ENCODE results near the gene ZDHHC14. TPM values are rescaled to one million over a fixed set of nuclear protein-coding genes. Genes with fewer than 3 reads are reported as not detected.

Gene ZDHHC14
- polyA plus RNA-seq, 1 donor (not counting 4 experiments of a cell fraction or from before 2014, with no cell fraction given), result 6.4 TPM

DNA sequence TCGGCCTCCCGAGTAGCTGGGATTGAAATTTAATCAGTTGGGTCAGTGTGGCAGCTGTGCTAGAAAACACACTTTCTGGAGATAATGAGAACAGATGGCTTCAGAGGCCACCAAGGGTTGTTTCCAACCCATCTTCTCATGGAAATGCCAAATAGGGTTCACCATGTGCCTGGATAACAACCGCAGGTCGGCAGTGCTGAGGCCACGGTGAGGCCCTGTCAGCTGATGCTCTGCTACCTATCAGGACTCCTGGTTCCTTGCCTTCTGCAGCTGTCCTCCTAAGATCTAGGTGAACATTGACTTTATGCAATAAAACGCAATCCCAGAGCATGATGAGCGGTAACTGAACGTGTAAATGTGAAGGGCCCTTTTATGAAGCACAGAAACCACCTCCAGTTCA is 302.7 kb downstream of the ZDHHC14 start:
- dilution Hi-C loops (cut with MboI; ENCODE audit: extremely low pct_ligation_motif_present, low sequenced_read_pairs), result no loop called here
- Histone ChIP-seq H4K20me1 (ENCODE audit: control insufficient read depth, extremely low read depth, insufficient read depth, low read length) (no peaks in the 10 kb centered on the region), H3K9me1 (ENCODE audit: control insufficient read depth, extremely low read depth, insufficient read depth, low read length) (no peaks in the 10 kb centered on the region), H3K27ac (ENCODE audit: control insufficient read depth, insufficient read depth, low read length) (no peak overlapping the region), H3K4me3 (ENCODE audit: control insufficient read depth in 2 of 3, extremely low read depth in 1 of 3, insufficient read depth in 2 of 3, low read depth in 1 of 3, low read length in 3 of 3) (no peak overlapping the region), H3K9me3 (ENCODE audit: control insufficient read depth, low read depth, low read length) (no peaks in the 10 kb centered on the region), H2AFZ (ENCODE audit: control insufficient read depth, low read length) (no peak overlapping the region), H3K27me3 (ENCODE audit: control insufficient read depth, extremely low read depth, insufficient read depth, low read length) (peaks cover 12% of the 10 kb centered on the region), H3K9ac (ENCODE audit: control insufficient read depth, extremely low read depth, insufficient read depth, low read length) (no peak overlapping the region), H3K4me2 (ENCODE audit: control insufficient read depth, extremely low read depth, insufficient read depth, low read depth, low read length) (no peak overlapping the region), H3K4me1 (ENCODE audit: control insufficient read depth, extremely low read depth, insufficient read depth, low read length) (no peaks in the 10 kb centered on the region), H3K36me3 (ENCODE audit: control insufficient read depth in 2 of 2, extremely low read depth in 1 of 2, insufficient read depth in 2 of 2, low read length in 2 of 2) (no peaks in the 10 kb centered on the region), H3K79me2 (ENCODE audit: control insufficient read depth, insufficient read depth, low read length) (no peaks in the 10 kb centered on the region)
- DNase-seq (ENCODE audit: low read depth, low spot score) (no peak), FAIRE-seq (no peak)
- TF ChIP-seq EZH2 (IDR thresholded peaks at IDR 0.05; ENCODE audit: low read length), result no peak
- TF ChIP-seq, protein P1, sequence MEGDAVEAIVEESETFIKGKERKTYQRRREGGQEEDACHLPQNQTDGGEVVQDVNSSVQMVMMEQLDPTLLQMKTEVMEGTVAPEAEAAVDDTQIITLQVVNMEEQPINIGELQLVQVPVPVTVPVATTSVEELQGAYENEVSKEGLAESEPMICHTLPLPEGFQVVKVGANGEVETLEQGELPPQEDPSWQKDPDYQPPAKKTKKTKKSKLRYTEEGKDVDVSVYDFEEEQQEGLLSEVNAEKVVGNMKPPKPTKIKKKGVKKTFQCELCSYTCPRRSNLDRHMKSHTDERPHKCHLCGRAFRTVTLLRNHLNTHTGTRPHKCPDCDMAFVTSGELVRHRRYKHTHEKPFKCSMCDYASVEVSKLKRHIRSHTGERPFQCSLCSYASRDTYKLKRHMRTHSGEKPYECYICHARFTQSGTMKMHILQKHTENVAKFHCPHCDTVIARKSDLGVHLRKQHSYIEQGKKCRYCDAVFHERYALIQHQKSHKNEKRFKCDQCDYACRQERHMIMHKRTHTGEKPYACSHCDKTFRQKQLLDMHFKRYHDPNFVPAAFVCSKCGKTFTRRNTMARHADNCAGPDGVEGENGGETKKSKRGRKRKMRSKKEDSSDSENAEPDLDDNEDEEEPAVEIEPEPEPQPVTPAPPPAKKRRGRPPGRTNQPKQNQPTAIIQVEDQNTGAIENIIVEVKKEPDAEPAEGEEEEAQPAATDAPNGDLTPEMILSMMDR (optimal IDR thresholded peaks at IDR 0.05 in 1 of 3, IDR thresholded peaks at IDR 0.05 in 1 of 3, conservative IDR thresholded peaks at IDR 0.05 in 1 of 3; ENCODE audit: extremely low read depth in 1 of 3, insufficient read depth in 2 of 3, low read length in 3 of 3), result no peak

DNA sequence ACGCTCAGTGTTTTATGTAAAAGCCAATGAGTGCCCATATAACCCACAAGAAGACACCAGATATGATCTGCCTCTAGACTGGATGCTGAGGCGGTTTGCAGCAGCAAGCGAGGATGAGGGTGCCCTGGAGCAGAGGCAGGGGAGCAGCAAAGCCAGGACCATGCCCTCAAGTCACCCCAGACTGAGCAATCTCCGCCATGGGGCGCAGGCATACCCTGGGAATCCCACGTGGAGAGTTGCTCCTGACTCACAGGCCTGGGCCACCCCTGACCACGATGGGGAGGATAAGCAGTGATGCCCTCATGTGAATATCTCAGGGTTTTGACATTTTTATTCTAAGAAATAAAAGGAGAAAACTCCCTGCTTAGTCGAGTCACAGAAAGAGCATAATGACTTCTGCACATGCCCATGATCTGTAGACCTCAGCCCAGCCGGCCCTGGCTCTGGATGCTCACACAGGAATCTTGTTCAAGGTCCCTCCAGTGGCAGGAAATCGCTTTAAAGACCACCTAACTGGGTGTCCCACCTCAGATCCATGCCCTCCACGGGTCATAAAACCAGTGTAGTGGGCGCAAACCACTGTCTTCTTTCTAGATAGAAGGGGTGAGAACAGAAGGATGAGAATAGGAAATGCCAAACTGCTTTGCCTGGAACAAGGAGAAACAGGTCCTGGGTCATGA is 303.8 kb downstream of the ZDHHC14 start:
- no peak overlapping the region for H3K27ac ChIP-seq (ENCODE audit: control insufficient read depth, insufficient read depth, low read length)
- no peak overlapping the region for H3K4me2 ChIP-seq (ENCODE audit: control insufficient read depth, extremely low read depth, insufficient read depth, low read depth, low read length)
- TF ChIP-seq EZH2 (IDR thresholded peaks at IDR 0.05; ENCODE audit: low read length), result no peak
- TF ChIP-seq, protein P1 (optimal IDR thresholded peaks at IDR 0.05 in 1 of 3, IDR thresholded peaks at IDR 0.05 in 1 of 3, conservative IDR thresholded peaks at IDR 0.05 in 1 of 3; ENCODE audit: extremely low read depth in 1 of 3, insufficient read depth in 2 of 3, low read length in 3 of 3), result no peak
- no peak for DNase-seq (ENCODE audit: low read depth, low spot score)
- H3K79me2 ChIP-seq (ENCODE audit: control insufficient read depth, insufficient read depth, low read length), result no peaks in the 10 kb centered on the region
- no peaks in the 10 kb centered on the region for H3K36me3 ChIP-seq (ENCODE audit: control insufficient read depth in 2 of 2, extremely low read depth in 1 of 2, insufficient read depth in 2 of 2, low read length in 2 of 2)
- no peak for FAIRE-seq
- H3K4me3 ChIP-seq (ENCODE audit: control insufficient read depth in 2 of 3, extremely low read depth in 1 of 3, insufficient read depth in 2 of 3, low read depth in 1 of 3, low read length in 3 of 3), result no peak overlapping the region
- no peaks in the 10 kb centered on the region for H3K9me1 ChIP-seq (ENCODE audit: control insufficient read depth, extremely low read depth, insufficient read depth, low read length)
- H3K4me1 ChIP-seq (ENCODE audit: control insufficient read depth, extremely low read depth, insufficient read depth, low read length), result no peaks in the 10 kb centered on the region
- H2AFZ ChIP-seq (ENCODE audit: control insufficient read depth, low read length), result no peak overlapping the region
- no peaks in the 10 kb centered on the region for H4K20me1 ChIP-seq (ENCODE audit: control insufficient read depth, extremely low read depth, insufficient read depth, low read length)
- peaks cover 22% of the 10 kb centered on the region for H3K27me3 ChIP-seq (ENCODE audit: control insufficient read depth, extremely low read depth, insufficient read depth, low read length)
- H3K9ac ChIP-seq (ENCODE audit: control insufficient read depth, extremely low read depth, insufficient read depth, low read length), result no peak overlapping the region
- dilution Hi-C loops (cut with MboI; ENCODE audit: extremely low pct_ligation_motif_present, low sequenced_read_pairs), result no loop called here
- H3K9me3 ChIP-seq (ENCODE audit: control insufficient read depth, low read depth, low read length), result no peaks in the 10 kb centered on the region
